GM12874 (cell line): ENCODE data around the gene NCBP3.

Experiments used
- TF ChIP-seq, protein P1 (sequence below): IDR thresholded peaks from 2 replicates; pipeline ENCODE4 v1.5.1; 2011; ENCODE audit warnings: low read depth, mild to moderate bottlenecking, control low read depth, low read length, moderate library complexity; ENCODE audit not compliant: insufficient read depth

NCBP3 gene

DNA sequence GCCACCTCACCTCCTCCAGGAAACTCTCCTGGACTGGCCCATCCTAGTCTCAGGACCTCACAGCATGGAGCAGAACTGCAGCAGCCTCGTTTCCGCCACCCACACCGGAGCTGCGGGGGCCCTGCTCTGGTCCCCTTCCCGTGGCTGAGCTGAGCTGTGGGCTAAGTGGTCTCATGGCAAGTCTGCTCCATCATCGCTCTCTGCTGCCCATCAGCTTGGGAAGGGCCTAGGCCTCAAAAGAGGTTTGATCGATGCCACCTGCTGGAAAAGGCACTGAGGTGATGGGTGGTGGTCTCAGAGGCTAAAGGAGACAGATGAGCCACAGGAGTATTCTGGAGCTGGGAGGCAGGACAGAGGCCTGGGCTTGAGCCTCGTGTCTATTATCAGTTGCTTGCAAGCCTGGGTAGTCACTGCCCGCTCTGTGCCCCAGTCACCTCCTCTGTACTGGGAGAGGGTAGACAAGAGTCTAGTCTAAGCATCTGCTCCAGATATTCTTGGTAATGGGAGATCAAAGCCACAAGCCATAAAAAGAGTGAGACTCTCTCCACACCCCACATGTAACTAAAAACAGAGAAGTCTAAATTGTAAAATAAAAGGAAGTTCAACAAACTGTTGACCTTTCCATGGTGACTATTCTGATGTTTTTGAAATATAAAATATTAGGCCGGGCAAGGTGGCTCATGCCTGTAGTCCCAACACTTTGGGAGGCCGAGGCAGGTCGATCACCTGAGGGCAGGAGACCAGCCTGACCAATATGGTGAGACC lies 46.7 kb downstream of the NCBP3 start:
- TF ChIP-seq, protein P1, sequence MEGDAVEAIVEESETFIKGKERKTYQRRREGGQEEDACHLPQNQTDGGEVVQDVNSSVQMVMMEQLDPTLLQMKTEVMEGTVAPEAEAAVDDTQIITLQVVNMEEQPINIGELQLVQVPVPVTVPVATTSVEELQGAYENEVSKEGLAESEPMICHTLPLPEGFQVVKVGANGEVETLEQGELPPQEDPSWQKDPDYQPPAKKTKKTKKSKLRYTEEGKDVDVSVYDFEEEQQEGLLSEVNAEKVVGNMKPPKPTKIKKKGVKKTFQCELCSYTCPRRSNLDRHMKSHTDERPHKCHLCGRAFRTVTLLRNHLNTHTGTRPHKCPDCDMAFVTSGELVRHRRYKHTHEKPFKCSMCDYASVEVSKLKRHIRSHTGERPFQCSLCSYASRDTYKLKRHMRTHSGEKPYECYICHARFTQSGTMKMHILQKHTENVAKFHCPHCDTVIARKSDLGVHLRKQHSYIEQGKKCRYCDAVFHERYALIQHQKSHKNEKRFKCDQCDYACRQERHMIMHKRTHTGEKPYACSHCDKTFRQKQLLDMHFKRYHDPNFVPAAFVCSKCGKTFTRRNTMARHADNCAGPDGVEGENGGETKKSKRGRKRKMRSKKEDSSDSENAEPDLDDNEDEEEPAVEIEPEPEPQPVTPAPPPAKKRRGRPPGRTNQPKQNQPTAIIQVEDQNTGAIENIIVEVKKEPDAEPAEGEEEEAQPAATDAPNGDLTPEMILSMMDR, result no peak

DNA sequence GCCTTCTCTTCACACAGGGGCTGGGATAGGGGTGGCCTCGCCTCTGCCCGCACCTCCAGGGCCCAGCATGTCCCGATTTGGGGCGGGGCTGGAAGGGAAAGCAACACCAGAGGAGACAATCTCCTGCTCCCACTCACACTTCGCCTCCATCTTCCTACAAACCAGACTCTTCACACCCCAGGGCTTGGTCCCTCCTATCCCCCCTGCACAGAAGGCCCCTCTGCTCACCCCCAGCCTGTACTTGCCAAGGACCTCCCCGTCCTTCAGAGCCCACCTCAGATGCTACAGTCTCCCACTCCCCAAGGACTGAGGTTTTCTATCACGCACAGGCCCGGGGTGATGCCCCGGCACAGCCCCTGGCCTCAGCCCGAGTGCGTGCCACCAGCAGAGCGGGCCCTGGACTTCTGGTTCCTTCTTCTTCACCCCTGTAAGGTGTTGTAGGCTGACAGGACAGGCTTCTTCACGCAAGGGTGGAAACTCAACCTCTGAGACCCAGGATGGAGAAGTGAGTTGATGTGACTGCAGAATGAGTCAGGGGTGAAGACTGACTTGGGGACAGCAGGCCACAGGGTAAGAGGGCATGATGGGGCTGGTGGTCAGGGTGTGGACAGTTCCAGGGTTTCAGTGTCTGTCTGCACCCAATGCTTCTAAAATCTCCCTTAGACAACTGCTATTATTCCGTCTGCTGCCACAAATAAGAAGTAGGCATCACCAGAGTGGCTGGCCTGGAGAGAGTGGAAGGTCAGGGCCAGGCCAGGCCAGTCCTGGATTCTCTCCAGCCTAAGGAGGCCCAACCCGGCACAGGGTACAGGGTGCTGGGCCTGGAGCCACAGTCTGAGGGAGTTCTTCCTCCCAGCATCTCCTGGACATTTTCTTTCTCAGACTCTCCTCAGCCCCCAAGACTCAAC lies 47.5 kb downstream of the NCBP3 start:
- TF ChIP-seq, protein P1, result no peak

DNA sequence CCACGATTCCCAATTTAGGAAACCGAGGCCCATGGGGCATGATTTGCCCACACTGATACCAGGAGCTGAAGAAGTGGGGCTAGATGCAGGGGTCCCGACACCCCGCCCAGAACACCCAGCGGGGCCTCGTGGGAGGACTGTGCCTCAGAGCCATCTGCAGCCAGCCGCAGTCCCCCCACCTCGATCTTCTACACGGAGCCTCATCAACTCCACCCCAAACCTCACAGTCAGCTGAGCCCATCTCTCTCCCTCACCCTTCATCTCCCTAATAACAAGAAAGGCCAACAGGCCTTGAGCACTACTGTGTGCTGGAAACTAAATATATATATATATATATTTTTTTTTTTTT lies 49.2 kb downstream of the NCBP3 start:
- TF ChIP-seq, protein P1, result no peak

DNA sequence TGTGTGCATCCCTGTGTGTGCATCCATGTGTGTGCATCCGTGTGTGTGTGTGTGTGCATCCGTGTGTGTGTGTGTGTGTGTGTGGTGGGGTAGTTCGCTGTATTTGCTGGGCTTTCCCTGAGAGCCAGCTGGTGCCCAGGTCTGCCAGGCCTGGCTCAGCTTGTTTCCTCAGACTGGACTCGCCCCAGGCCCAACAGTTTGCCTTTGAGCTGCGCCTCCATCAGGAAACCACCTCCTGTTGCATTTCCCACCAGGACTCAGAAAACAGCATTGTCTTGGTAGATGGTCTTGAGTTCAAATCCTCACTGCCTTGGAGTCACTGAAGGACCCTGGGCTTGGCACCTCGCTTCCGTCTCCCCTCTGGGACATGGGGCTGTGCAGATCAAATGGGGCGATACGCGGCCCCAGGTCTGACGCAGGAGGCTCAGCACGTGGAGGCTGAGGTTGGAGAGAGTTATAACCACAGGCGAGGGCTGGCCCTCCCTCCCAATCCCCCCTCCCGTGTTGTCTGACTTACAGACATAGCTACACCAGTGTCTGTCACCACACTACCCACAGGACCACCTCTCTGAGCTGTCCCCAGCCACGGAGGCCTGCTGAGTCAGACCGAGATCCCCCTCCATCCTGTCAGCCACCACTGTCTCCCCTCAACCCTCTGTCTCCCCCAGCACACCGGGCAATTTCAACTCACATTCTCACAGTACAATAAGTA lies 49.8 kb downstream of the NCBP3 start:
- TF ChIP-seq, protein P1, result no peak

DNA sequence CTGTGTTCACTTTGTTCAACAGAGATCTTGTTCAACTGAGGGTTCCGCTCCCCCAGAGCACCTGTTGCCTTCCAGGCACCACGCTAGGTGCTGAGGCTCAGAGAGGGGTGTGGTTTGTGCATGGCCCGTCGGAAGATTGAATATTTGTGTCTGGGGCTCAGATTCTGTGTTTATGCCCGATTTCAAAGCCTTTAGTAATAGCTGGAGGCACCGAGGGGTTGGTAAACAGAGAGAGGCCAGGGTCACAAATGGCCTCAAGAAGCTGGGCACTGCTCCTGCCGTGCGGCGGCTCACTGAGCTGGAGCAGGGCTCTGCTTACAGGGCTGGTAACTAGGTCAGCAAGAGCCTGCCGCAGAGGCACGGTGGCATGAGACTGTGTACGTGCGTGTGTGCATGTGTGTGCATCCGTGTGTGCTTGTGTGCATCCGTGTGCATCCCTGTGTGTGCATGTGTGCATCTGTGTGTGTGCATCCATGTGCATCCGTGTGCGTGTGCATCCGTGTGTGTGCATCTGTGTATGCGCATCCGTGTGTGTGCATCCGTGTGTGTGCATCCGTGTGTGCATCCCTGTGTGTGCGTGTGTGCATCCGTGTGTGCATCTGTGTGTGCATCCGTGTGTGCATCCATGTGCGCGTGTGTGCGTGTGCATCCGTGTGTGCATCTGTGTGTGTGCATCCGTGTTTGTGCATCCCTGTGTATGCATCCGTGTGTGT lies 50.5 kb downstream of the NCBP3 start:
- TF ChIP-seq, protein P1, result no peak

DNA sequence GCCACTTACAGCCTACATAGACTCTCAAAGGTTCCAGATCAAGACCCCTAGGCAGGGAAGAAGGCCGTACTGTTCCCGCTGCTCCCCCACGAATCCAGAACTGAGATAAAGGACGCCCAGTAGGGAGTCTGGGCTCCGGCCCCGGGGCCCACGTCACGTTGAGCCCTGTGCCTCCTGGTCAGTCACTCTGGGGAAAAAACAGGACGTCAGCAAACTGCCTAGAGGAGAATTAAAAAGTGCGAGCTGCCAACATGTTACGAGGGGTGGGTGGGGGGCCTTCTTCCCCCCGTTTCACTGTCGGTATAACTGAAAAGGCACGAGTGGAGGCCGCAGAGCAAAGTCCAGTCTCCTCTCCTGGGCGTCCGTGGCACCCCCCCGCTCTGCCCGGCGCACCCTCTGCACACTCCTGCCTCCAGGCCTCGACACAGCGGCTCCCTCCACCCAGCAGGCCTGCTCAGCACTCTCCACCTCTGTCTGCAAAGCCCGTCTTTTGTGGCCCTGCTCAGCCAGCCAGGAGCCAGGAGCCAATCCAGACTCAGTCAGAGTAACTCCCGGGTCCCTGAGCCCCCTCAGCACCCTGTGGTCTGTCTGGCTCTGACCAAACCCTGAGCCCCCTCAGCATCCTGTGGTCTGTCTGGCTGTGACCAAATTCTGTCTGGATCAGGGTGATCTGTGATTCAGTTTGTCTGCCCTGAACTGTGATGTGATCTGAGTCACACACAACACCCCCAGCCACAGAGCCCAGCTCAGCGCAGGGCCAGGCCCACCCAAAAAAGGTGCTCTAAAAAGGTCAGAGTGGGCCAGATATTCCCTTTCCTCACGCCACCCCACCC lies 51.3 kb downstream of the NCBP3 start:
- TF ChIP-seq, protein P1, result no peak
